LHCN-M2 (cell line): Measurements from ENCODE around the gene CLSTN1. TPM values are rescaled to one million over a fixed set of nuclear protein-coding genes. Genes with fewer than 3 reads are reported as not detected.

ENCODE experiments used
- DNase-seq: peaks from one replicate; pipeline ENCODE4 v3.0.0-alpha.2; 2012; ENCODE audit warnings: low read depth
- total RNA-seq: library from RNA; depleted of rRNA; stranded (reverse); fragments of >200 nt; gene quantifications from 2 replicates; pipeline ENCODE4 v1.2.3, GENCODE V29; 2014

The CLSTN1 gene
- total RNA-seq, 1 experiment from 2014 or later, result 32.3 TPM

DNA sequence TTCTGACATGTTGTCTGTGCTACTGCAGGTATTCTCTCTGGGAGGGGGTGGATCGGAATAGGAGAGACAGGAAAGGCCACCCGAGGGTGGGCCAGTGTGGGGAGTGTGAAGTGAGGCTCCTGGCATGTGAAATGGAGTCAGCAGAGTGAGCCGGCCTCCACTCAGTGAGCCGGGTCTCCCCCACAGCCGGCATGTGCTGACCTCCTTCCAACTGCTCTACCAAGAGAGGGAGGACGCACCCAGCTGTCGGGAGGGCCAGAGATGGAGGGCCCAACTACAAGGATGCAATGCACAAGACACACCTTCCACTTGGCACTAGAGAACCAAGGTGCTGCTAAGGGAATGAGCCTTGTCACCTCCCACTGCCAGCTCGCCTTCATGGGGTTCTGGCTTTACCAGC is 28.2 kb upstream of the CLSTN1 start:
- DNase-seq, result no peak

DNA sequence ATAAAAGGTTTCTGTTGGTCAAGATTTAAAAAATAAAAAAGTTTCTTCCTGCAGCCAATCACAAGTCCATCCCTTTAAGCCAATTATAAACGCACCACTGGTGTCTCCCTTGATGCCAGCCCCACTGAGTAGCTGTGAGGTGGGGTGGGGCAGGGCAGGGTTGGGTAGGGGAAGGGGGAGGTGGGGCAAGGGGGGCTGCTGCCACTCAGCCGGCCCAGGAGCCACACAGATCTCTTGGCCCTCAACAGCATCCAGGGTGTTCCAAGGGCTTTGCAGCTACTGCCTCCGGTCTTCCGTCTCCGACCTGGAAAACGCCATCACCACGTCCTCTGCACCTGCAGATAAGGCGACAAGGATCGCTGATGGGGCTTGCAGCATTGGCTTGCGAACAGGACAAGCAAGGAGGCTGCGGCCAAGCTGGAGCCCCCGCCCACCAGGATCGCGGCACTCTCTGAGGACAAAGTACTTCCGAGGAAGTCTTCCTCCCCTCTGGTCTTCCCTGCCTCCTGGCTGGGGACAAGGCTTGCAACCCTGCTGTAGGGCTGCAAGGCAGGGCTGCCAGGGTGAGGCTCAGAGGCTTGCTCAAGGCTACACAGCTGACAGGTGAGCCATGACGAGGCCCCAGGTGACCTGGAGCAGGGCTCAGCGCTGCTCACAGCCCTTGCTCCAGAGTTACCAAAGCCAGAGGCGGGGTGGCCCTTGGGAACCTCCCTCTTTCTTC is 26.8 kb upstream of the CLSTN1 start:
- no peak for DNase-seq

DNA sequence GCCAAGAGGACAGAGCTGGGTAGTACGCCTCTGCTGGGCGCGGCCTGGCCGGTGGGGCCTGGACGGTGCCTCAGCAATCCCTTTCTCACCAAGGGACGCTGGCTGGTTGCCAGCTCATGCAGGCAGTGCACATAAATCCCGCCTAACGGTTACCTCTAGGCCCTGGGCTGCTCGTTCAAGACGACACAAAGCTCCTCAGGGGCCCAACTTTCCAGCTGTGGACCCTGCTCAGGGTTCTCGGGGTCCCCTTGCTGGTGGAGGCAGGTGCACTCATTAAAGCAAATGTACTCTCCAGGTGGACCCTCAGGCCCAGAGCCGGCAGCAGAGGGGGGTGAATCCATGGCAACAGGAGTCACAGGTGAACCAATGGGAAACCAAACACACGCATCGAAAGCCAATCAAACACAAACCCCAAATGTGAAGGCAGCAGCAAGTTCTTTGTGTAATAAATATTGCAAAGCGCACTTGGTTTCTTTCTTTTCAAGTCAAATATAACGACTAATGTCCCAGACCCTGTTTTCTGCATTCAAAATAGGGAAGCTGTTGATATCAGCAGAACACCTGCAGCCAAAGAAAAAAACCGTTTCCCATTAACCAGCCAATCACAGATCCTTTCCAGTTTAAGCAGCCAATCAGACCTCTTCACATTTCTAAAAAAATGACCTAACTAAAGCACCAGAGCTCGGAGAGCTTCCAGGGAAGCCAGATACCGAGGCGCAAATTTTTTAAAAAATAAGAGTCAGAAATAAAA is 26.1 kb upstream of the CLSTN1 start:
- DNase-seq, result no peak

DNA sequence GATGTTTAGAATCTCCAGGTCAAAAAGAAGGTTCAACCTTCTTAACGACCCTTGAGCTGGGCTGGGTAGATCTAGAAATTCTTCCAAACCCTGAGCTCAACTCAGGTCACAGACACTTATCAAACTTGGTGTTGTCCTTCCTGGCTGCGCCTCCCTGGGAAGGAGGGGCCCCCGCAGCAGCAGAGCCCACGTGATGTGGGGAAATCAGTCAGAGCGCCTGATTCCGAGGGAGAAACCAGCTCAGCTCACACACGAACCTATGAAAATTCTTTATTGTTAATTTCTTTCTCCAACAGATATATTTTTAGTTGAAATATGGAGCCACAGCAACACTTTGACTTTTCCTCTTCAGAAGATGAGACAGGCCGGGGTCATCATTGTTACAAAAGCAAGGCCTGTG is 24.3 kb upstream of the CLSTN1 start:
- no peak for DNase-seq

DNA sequence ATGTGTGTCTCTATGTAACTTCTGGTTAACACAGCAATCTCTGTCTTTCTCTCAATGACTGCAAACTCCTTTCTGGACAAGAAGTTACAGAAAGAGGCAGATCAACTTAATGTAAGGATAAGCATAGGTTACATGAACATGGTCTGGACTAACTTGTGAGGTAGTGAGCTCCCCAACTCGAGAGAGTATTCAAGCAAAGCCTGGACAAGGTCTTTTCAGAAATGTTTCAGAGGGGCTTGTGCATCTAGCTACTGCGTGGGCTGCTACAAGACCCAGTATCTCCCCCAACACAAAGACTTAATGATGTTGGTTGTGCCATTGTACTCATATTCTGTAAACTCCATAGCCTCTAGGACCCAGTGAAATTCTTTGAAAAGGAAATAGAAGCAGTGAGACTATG is 23.5 kb upstream of the CLSTN1 start:
- no peak for DNase-seq

DNA sequence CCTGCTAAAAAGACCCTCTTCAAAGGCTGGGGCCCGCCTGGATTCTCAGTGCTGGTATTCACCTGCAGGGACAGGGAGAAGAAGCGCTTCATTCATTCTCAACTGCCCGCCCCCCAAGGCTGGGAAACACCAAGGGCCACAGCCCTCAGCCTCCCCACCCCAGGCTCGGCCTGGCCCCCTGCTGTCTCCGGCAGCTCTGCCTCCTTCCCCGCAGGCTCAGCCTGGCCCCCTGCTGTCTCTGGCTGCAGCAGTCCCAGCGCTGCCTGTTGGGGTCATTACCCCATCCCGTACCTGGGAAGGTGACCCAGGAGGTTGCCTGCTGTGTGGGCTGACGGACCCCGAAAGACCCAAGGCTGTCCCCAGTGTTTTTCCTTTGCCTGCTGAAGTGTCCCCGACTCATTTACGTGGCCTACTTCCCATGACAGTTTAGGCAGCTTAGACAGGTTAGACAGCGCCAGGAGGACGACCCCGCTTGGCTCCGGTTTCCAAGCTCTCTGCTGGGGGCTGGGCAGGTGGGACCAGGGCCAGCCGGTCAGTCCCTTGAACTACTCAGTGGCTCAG is 22.9 kb upstream of the CLSTN1 start:
- no peak for DNase-seq

DNA sequence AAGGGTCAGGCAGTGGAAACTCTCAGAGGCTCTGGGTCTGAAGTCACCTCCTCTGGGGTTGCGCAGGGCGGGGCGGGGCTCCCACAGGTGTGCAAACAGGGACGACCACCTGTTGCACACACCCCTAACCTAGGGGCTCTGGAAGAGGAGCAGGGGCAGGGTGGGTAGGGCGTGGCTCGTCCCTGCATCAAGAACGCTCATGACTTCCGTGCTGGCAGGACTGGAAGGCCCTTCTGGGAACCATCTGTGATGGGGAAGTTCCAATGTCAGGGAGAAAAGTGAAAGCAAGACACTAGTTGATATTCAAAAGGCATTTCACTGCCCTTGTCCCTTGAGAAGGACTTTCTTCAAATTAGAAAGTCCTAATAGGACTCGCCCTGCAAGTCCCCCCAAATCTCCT is 22.1 kb upstream of the CLSTN1 start:
- no peak for DNase-seq

DNA sequence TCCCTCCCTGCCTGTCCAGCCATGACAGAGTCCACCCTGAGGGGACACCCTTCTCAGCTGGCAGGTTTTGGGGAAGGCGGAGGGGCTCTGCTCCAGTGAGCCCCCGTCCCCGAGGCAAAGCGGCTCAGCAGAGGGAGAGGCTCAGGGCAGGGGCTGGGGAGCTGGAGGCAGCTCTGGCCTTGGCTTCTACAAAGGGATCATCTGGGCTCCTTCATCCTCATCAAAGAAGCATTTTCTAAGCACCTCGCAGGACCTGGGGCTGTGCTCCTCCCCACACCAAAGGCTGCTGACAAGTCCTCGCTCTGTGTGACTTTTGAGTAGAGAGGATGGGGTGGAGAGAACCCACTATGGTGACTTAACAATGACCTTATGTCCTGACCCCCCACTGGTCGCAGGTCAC is 21.0 kb upstream of the CLSTN1 start:
- no peak for DNase-seq

DNA sequence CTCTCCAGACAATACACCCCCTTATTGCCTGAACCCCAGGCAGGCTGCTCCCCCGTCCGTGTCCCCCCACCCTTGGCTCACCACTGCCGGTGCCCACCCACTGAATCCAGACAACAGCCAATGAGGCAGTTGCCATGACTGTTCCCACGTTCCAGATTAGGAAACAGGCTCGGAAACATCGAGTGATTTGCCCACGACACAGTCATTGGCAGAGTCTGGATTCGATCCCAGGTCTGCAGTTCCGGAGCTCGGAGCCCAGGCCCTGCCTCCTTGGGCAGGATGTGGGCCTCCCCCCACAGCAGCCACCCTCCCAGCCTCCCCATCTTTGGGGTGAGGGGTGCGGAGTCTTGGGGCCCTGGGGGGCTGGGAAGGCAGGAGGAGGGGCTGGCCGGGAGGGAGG is 20.3 kb upstream of the CLSTN1 start:
- no peak for DNase-seq

DNA sequence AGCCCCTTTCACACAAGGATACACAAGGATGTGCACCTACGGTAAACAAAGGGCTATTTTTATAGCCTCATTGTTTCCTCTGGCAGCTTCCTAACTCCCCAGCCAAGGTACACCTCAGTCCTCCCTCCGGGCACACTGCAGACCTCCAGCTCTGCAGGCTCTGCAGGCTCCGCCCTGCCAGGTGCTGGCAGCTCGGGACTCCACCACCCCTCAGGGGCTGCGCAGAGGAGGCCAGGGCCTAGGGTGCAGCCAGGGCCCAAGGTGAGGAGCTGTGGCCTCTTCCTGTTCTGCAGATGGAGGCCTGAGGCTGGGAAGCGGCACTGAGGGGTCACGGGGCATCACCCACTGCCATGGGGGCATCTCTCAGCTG is 19.8 kb upstream of the CLSTN1 start:
- no peak for DNase-seq

DNA sequence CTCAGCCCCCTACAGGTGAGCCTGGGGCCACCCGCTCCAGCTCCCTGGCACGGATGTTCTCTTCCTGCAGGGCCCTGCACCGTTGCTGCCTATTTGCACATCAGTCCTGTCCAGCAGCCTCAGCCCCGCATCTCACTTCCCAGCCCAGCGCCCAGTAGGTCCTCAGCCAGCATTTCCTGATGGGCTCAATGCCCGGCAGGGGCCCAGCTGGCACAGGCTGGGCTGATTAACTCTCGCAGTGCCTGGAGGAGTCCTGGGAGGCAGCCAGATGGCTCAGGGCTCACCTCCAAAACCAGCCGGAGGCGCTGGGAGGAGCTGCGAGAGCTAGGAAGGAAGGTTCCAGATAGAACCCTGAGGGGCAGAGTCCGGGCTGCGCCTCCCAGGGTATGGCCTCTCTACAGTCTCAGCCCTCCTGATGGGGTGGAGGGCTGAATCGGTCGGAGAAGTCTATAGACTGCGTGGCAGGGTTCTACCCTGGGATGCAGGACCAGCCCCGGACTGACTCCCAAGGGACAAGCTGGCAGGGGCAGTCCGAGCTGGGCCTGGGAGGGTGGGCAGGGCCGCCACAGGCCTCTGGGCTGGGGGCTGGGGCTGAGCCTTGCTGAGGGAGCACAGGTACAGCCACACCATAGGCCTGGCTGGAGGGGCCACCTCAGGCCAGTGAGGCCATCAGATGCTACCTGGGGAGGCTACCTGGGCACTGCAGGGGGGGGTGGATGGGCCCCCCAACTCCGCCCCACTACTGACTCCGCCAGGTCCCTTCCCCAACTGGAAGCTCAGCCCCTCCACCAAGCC is 19.2 kb upstream of the CLSTN1 start:
- DNase-seq, result no peak

DNA sequence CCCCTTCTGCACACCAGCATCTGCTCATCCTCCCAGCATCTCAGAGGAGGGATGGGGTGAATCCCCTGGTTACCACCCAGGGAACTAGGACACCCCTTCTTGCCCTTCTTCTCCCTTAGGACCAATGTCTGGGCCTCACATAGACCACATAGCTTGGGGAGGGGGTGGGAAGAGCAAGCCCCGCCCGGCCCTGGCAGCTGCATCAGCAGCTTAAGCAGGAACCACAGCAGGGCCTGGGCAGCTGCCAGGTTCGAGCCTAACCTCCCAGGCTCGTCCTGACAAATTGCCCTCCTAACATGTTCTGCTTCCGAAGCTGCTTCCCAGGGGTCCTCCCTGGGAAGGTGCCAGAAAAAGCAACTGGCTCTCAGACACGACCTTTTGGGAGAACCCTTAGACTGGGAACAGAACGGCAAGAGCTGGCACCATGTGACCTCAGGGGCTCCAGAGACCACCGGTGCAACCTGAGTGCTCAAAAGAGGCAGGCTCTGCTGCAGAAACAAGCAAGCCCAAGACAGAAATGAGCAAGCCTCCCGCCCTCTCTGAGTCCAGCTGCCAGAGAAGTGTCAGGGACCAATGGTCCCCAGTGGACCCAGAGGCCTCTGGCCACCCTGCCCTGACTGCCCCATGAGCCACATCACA is 18.4 kb upstream of the CLSTN1 start:
- peak; percentile 57 for DNase-seq

DNA sequence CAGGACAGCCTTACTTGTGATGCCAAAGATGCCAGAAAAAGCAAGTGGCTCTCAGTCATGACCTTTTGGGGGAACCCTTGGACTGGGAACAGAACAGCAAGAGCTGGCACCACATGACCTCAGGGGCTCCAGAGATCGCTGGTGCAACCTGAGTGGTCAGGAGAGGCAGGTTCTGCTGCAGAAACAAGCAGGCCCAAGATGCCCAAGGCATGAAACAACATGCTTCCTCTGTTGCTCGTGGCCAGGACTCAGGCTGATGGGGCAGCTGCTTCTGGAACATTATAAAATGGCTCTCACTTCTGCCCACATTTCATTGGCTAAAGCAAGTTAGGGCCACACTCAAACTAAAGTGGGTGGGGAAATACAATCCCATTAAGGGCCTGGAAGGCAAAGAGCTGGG is 17.7 kb upstream of the CLSTN1 start:
- DNase-seq, result no peak

DNA sequence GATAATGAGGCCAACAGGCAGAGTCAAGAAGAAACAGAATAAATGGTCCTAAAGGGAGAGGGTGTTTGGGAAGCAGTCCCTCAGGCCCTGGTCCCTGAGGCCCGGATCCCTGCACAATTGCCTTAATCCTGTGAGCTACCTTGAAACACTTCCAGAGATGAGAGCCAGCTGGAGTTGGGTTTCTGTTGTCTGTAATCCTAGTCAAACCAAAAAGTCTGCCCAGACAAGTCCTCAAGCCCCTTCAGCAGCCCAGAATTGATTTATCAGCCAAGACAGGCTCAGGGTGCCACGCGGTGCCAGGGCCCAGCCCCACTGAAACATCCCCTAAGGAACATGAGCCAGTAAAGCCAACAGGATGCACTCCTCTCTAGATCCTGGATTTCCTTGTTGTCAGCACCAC is 16.4 kb upstream of the CLSTN1 start:
- DNase-seq, result no peak

DNA sequence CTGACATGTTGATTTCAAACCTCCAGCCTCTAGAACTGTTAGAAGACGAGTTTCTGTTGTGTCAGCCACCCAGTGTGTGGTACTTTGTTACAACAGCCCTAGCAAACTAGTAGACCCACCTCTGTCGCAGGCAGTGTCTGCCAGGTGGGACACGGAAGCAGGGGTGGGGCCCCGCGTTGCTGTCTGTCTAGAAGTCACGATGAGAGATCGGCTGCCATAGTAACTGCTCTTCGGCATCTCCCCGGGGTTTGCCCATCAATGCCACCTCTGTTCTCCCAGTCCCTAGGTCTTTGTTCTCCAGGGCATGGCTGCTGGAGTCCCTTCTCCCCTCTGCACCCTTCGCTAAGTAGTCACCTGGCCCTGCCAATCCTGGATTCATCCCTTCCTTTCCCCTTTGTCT is 15.2 kb upstream of the CLSTN1 start:
- no peak for DNase-seq

DNA sequence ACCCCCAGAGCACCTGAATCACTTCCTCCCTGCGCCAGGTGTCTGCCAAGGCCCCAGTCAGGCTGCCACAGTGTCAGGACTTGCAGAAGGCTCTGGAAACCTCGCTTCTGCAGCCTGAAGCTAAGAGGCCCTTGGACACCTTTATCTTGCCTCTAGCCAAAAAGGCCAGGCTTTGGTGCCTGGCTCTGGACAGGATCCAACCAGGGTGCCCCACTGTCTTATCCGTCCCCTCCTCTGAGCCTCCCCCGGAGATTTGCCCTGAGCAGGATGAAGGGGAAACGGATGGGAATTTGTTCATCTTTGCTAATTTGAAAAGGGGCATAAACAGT is 12.8 kb upstream of the CLSTN1 start:
- DNase-seq, result no peak

DNA sequence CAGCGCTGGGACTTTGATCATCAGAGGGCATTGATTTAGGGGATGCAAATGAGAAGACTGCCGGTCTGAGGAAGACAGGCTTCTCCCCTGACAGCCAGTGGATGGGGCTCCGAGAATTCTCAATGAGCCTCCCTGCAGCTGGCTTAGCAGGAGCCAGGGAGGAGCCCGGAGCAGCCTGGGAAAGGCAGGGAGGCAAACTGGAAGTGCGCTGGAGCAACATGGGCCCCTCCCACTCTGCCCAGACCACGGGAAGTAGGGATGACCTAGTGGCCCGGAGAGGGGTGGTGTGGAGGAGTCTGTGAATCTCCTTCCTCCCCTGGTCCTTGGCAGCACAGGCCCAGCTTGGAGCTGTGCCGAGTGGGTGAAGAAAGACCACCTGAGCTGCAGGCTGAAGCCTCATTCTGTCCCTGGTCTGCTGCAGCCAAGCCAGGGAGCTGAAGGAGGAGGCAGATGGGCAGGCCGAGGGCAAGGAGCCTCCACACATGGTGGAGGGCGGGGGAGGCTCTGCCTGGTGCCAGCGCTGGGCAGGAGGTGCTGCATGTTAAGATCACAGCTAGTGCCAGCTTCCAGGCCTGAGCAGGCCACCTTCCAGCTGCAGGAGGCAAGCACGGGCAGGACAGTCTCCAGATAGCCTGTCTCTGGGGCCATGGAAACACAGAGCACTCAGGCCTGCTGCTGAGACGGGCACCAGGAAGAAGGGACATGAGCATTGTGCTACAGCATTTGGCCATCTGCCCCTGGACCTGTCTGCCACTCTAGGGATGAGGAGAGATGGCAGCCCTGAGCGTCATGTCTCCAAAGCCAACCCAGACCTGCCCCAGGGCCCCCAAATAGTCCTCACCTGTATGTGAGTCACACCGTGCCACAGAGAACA is 12.2 kb upstream of the CLSTN1 start:
- no peak for DNase-seq

DNA sequence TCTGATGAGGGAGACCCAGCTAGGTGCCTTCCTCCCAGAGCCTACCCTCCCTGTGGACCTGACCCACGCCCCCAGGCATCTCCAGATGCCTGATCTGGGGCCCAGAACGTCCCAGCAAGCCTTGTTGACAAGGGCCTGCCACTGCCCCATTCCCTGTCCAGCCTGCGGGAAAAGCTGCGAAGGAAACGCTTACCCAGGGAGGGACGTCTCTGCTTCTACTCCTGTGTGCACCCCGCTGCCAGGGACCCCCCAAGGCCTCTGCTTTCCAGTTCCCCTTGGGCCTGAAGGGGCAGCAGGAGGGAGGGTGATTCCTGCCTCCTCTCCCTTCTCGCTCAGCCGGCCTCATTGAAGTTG is 11.6 kb upstream of the CLSTN1 start:
- DNase-seq, result no peak

DNA sequence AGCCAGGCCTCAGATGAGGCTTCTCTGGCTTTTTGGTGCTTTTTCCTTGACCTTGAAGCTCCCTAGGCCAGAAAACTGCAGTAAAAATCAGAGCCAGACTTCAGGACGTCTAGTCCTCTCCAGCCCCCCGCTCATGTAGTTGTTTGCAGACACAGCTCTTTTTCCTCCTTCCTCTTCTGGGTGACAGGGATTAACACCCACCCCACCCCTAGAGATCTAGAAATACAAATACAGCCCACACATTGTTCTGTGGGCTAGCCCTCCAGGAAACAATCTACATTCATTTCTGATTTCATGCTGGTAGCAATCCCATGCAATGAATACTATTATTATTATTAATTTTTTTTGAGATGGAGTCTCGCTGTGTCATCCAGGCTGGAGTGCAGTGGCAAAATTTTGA is 9.9 kb upstream of the CLSTN1 start:
- no peak for DNase-seq

DNA sequence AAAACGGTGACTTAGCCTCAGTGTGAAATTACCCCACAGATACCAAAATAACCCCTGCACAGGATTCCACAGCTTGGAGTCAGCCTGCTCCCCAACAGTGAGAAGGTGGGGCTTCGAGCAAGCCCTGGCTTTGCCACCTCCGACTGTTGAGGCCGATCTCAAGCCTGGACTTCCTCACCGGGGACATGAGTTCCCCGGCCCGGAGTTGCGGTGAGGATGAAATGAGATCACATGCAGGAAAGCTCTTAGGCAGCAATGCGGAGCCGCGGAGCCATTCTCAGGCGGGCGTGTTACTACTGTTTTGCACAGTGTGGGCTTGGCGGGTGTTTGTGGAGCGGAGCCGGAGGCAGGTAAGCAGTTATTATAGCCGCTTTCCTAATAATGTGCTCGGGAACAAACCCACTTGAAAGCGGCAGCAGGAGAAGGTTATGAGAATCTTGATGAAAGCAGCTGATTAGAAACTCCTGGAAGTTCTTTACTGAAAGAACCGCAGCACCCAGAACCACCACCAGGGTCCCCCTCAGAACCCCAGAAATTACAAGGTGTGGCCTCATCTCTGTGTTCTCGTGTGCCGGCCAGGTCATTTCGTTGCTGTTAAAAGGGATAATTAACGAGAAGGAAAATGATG is 3.9 kb upstream of the CLSTN1 start:
- no peak for DNase-seq

DNA sequence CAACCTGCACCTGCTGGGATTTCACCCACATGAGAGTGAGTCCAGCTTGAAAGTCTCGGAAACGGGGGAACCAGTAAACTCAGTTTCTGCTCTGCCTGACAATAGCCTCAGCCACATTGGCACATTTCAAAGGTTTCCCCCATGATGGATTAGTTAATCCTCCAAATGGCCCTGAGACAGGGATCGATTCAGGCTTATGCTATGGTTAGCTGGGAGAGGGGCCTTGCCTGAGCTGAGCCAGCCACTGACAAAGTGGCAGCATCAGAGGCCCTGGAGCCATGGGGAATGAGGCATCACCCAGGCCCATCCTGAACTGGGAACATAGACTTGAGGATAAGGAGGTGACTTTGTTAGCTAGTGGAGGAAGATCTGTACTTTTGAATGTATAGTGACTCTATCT is 2.9 kb upstream of the CLSTN1 start:
- DNase-seq, result no peak
